ENCODE data around the gene GLB1L. TPM values are rescaled to one million over a fixed set of nuclear protein-coding genes. Genes with fewer than 3 reads are reported as not detected.

The GLB1L gene
- total RNA-seq, 2 donors from 2014 or later = 9.1 to 13.7 TPM

DNA sequence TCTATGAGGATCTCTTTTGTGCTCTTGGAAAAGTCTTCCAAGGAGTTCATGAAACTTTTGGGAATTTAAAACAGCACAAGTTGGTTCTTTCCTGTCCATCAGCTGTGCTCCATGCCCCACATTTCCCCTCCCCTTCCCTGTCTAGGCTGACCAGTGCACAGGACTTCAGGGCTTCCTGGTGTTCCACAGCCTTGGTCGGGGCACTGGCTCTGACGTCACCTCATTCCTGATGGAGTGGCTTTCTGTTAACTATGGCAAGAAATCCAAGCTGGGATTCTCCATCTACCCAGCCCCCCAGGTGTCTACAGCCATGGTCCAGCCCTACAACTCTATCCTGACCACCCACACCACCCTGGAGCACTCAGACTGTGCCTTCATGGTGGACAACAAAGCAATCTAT, 25.8 kb upstream of the GLB1L start:
- DNase-seq (ENCODE audit: low spot score) (no peak), ATAC-seq (ENCODE audit: insufficient number of reproducible peaks, low FRiP score, low read depth) (no peak)
- no peak overlapping the region for H3K27ac ChIP-seq
- H3K4me1 ChIP-seq (ENCODE audit: control insufficient read depth in 1 of 2, low read depth in 2 of 2) = peaks cover 6 to 18% of the 10 kb centered on the region in 2 donors
- H3K4me3 ChIP-seq = no peak overlapping the region
- H3K9me3 ChIP-seq = no peaks in the 10 kb centered on the region
- no peaks in the 10 kb centered on the region for H3K36me3 ChIP-seq
- no peaks in the 10 kb centered on the region for H3K27me3 ChIP-seq (replicated peaks; ENCODE audit: insufficient read depth)
- TF ChIP-seq, protein P1, sequence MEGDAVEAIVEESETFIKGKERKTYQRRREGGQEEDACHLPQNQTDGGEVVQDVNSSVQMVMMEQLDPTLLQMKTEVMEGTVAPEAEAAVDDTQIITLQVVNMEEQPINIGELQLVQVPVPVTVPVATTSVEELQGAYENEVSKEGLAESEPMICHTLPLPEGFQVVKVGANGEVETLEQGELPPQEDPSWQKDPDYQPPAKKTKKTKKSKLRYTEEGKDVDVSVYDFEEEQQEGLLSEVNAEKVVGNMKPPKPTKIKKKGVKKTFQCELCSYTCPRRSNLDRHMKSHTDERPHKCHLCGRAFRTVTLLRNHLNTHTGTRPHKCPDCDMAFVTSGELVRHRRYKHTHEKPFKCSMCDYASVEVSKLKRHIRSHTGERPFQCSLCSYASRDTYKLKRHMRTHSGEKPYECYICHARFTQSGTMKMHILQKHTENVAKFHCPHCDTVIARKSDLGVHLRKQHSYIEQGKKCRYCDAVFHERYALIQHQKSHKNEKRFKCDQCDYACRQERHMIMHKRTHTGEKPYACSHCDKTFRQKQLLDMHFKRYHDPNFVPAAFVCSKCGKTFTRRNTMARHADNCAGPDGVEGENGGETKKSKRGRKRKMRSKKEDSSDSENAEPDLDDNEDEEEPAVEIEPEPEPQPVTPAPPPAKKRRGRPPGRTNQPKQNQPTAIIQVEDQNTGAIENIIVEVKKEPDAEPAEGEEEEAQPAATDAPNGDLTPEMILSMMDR (IDR thresholded peaks at IDR 0.05) = no peak

- peaks cover 6 to 14% of the 10 kb centered on the region in 2 donors for H3K4me1 ChIP-seq (ENCODE audit: control insufficient read depth in 1 of 2, low read depth in 2 of 2)
- DNase-seq (ENCODE audit: low spot score) (no peak), ATAC-seq (ENCODE audit: insufficient number of reproducible peaks, low FRiP score, low read depth) (no peak)
- H3K9me3 ChIP-seq = no peaks in the 10 kb centered on the region
- TF ChIP-seq, protein P1 (IDR thresholded peaks at IDR 0.05) = no peak
- H3K27ac ChIP-seq = no peak overlapping the region
- no peaks in the 10 kb centered on the region for H3K36me3 ChIP-seq
- H3K27me3 ChIP-seq (replicated peaks; ENCODE audit: insufficient read depth) = no peaks in the 10 kb centered on the region
- H3K4me3 ChIP-seq = no peak overlapping the region
These were observed 24.8 kb upstream of the GLB1L start for GRCh38 chr2:219270055-219270372.

- ATAC-seq (ENCODE audit: insufficient number of reproducible peaks, low FRiP score, low read depth) (no peak), DNase-seq (ENCODE audit: low spot score) (no peak)
- Histone ChIP-seq H3K27ac (no peak overlapping the region), H3K4me1 (ENCODE audit: control insufficient read depth in 1 of 2, low read depth in 2 of 2) (peaks cover 6 to 10% of the 10 kb centered on the region in 2 donors), H3K9me3 (no peaks in the 10 kb centered on the region), H3K36me3 (no peaks in the 10 kb centered on the region), H3K4me3 (no peak overlapping the region), H3K27me3 (replicated peaks; ENCODE audit: insufficient read depth) (no peaks in the 10 kb centered on the region)
- TF ChIP-seq, protein P1 (IDR thresholded peaks at IDR 0.05) = no peak
These were observed 24.3 kb upstream of the GLB1L start for GRCh38 chr2:219269362-219270054.

DNA sequence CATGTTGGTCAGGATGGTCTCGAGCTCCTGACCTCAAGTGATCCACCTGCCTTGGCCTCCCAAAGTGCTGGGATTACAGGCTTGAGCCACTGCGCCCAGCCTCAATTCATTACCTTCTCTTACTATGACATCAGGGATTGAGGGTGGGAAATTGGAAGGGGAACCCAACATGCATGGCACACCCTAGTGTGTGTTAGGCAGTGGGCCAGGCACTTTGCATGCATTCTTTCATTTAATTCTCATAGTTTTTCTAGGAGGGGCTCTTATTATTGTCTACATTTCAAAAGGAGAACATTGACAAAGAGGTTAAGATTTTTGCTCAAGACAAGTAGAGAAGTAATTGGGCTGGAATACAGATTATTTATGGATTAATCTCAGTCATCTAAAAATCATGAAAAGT, 23.1 kb upstream of the GLB1L start:
- H3K36me3 ChIP-seq = no peaks in the 10 kb centered on the region
- TF ChIP-seq, protein P1 (IDR thresholded peaks at IDR 0.05) = no peak
- DNase-seq (ENCODE audit: low spot score) (no peak), ATAC-seq (ENCODE audit: insufficient number of reproducible peaks, low FRiP score, low read depth) (no peak)
- no peaks in the 10 kb centered on the region for H3K27me3 ChIP-seq (replicated peaks; ENCODE audit: insufficient read depth)
- H3K27ac ChIP-seq = no peak overlapping the region
- no peak overlapping the region for H3K4me3 ChIP-seq
- no peaks in the 10 kb centered on the region for H3K9me3 ChIP-seq
- no peaks in the 10 kb centered on the region for H3K4me1 ChIP-seq (ENCODE audit: control insufficient read depth in 1 of 2, low read depth in 2 of 2)

- Histone ChIP-seq H3K27ac (no peak overlapping the region), H3K4me3 (no peak overlapping the region), H3K36me3 (no peaks in the 10 kb centered on the region), H3K9me3 (no peaks in the 10 kb centered on the region), H3K27me3 (replicated peaks; ENCODE audit: insufficient read depth) (no peaks in the 10 kb centered on the region), H3K4me1 (ENCODE audit: control insufficient read depth in 1 of 2, low read depth in 2 of 2) (no peaks in the 10 kb centered on the region)
- DNase-seq (ENCODE audit: low spot score) (no peak), ATAC-seq (ENCODE audit: insufficient number of reproducible peaks, low FRiP score, low read depth) (no peak)
- TF ChIP-seq, protein P1 (IDR thresholded peaks at IDR 0.05) = no peak
These were observed 21.6 kb upstream of the GLB1L start for GRCh38 chr2:219266886-219267285.

Measured in thoracic aorta (tissue), 2 donors.